H1 (cell line): Measurements from ENCODE around the gene NDUFS4. TPM values are rescaled to one million over a fixed set of nuclear protein-coding genes. Genes with fewer than 3 reads are reported as not detected.

Experiments used
- CTCF ChIA-PET: fragments of 300-600 bp; sonication (Branson Sonifier 250); formaldehyde crosslinking; loops from one replicate; lab custom pipeline; 2021; ENCODE audit not compliant: partially characterized antibody; lab: Charles Lee
- POLR2A ChIA-PET: fragments of 300-600 bp; sonication (Branson Sonifier 250); formaldehyde crosslinking; loops from one replicate; lab custom pipeline; 2021; ENCODE audit warnings: inconsistent platforms; ENCODE audit not compliant: partially characterized antibody; lab: Charles Lee
- DNase-seq, 2 experiments: peaks; one replicate each; pipeline versions ENCODE4 v3.0.0 to v3.0.0-alpha.2; 2010 to 2022; ENCODE audit warnings: low spot score in 2 of 2, low read depth in 1 of 2, mixed read lengths in 1 of 2
- FAIRE-seq: peaks from 2 replicates; lab custom pipeline; 2011; peaks lifted over from hg19 to GRCh38; lab: Jason Lieb, UNC
- H2AFZ ChIP-seq: 2 replicates; pipeline ENCODE4 v1.8.1; 2012; ENCODE audit warnings: low read length, inconsistent platforms
- H2AK5ac ChIP-seq: 2 replicates; pipeline ENCODE4 v1.6.1; 2013; ENCODE audit warnings: low read depth, low read length
- H2BK120ac ChIP-seq: replicated peaks from 2 replicates; pipeline ENCODE3; 2013; ENCODE audit warnings: low read depth, low read length, inconsistent platforms
- H2BK12ac ChIP-seq: 2 replicates; pipeline ENCODE4 v1.6.1; 2013; ENCODE audit warnings: low read depth, low read length
- H2BK15ac ChIP-seq: 2 replicates; pipeline ENCODE4 v1.6.1; 2013; ENCODE audit warnings: low read length
- H2BK20ac ChIP-seq: 2 replicates; pipeline ENCODE4 v1.6.1; 2013; ENCODE audit warnings: low read length
- H2BK5ac ChIP-seq: 2 replicates; pipeline ENCODE4 v1.6.1; 2013; ENCODE audit warnings: low read depth, low read length
- H3K14ac ChIP-seq: 2 replicates; pipeline ENCODE4 v1.6.1; 2013; ENCODE audit warnings: inconsistent platforms; ENCODE audit not compliant: insufficient read length
- H3K18ac ChIP-seq: 2 replicates; pipeline ENCODE4 v1.6.1; 2013; ENCODE audit warnings: low read length; ENCODE audit errors: extremely low read depth
- H3K23ac ChIP-seq: 2 replicates; pipeline ENCODE4 v1.6.1; 2013; ENCODE audit warnings: inconsistent platforms; ENCODE audit not compliant: insufficient read length
- H3K23me2 ChIP-seq: 2 replicates; pipeline ENCODE4 v1.6.1; 2013; ENCODE audit warnings: low read depth, low read length
- H3K27ac ChIP-seq: 2 replicates; pipeline ENCODE4 v1.6.1; 2011; ENCODE audit warnings: low read depth, low read length, inconsistent platforms
- H3K27me3 ChIP-seq, 4 experiments: replicated peaks in 1 of 4; 1 replicate in 1 of 4; 2 replicates in 3 of 4; pipeline versions ENCODE4 v1.6.1 to v1.8.1; 2011 to 2013; ENCODE audit warnings: low read length in 3 of 4, mild to moderate bottlenecking in 3 of 4, inconsistent platforms in 2 of 4, mixed read lengths in 2 of 4, moderate library complexity in 1 of 4; ENCODE audit not compliant: control insufficient read depth in 3 of 4, insufficient read depth in 3 of 4; ENCODE audit errors: extremely low read depth in 1 of 4
- H3K36me3 ChIP-seq, 4 experiments: 2 replicates each; pipeline versions ENCODE4 v1.6.1 to v1.8.1; 2011 to 2013; ENCODE audit warnings: mild to moderate bottlenecking in 4 of 4, low read length in 3 of 4, moderate library complexity in 2 of 4, control low read depth in 1 of 4, inconsistent platforms in 1 of 4; ENCODE audit not compliant: insufficient read depth in 4 of 4, control insufficient read depth in 2 of 4
- H3K4ac ChIP-seq: replicated peaks from 2 replicates; pipeline ENCODE3; 2013; ENCODE audit warnings: low read length, low read depth, mixed read lengths, inconsistent platforms; ENCODE audit not compliant: insufficient read length
- H3K4me1 ChIP-seq, 4 experiments: replicated peaks in 1 of 4; 1 replicate in 1 of 4; 2 replicates in 3 of 4; pipeline versions ENCODE4 v1.6.1 to v1.8.1; 2011 to 2013; ENCODE audit warnings: low read length in 3 of 4, inconsistent platforms in 2 of 4, mixed read lengths in 1 of 4; ENCODE audit not compliant: insufficient read depth in 4 of 4, control insufficient read depth in 3 of 4
- H3K4me2 ChIP-seq, 2 experiments: 2 replicates each; pipeline versions ENCODE4 v1.6.1 to v1.8.1; 2011 to 2013; ENCODE audit warnings: low read depth in 2 of 2, low read length in 2 of 2, control low read depth in 1 of 2, inconsistent platforms in 1 of 2, mild to moderate bottlenecking in 1 of 2; ENCODE audit not compliant: insufficient read depth in 1 of 2
- H3K4me3 ChIP-seq, 4 experiments: fragments of 200-600, 300-600 bp in 1 of 4; sonication (generic), shearing (Covaris generic), sonication (Bioruptor Twin) in 1 of 4; 2 replicates each; pipeline versions ENCODE4 v1.5.1 to v1.8.1; 2011 to 2016; ENCODE audit warnings: low read length in 4 of 4, low read depth in 3 of 4, control low read depth in 2 of 4, inconsistent platforms in 2 of 4, mild to moderate bottlenecking in 2 of 4, mixed read lengths in 1 of 4, moderate library complexity in 1 of 4; ENCODE audit not compliant: insufficient read depth in 2 of 4; ENCODE audit errors: extremely low read depth in 1 of 4
- H3K56ac ChIP-seq: replicated peaks from 2 replicates; pipeline ENCODE3; 2013; ENCODE audit warnings: low read depth, mild to moderate bottlenecking, mixed read lengths, low read length, inconsistent platforms; ENCODE audit not compliant: insufficient read length
- H3K79me1 ChIP-seq: 2 replicates; pipeline ENCODE4 v1.6.1; 2013; ENCODE audit warnings: low read depth, low read length, control low read depth
- H3K79me2 ChIP-seq, 2 experiments: 2 replicates each; pipeline versions ENCODE4 v1.6.1 to v1.8.1; 2012 to 2013; ENCODE audit warnings: low read length in 2 of 2, mild to moderate bottlenecking in 2 of 2, inconsistent platforms in 1 of 2; ENCODE audit not compliant: insufficient read depth in 2 of 2, control insufficient read depth in 1 of 2
- H3K9ac ChIP-seq, 4 experiments: replicated peaks in 1 of 4; 1 replicate in 1 of 4; 2 replicates in 3 of 4; pipeline versions ENCODE4 v1.6.1 to v1.8.1; 2011 to 2013; ENCODE audit warnings: low read depth in 3 of 4, low read length in 3 of 4, control low read depth in 2 of 4, mild to moderate bottlenecking in 2 of 4, moderate library complexity in 2 of 4, inconsistent platforms in 1 of 4; ENCODE audit errors: extremely low read depth in 1 of 4
- H3K9me3 ChIP-seq, 2 experiments: 2 replicates each; pipeline versions ENCODE4 v1.6.1 to v1.8.1; 2012 to 2013; ENCODE audit warnings: mild to moderate bottlenecking in 2 of 2, moderate library complexity in 2 of 2, control low read depth in 1 of 2, inconsistent platforms in 1 of 2, low read depth in 1 of 2, low read length in 1 of 2, mixed read lengths in 1 of 2; ENCODE audit not compliant: insufficient read depth in 2 of 2
- H4K20me1 ChIP-seq, 2 experiments: replicated peaks in 1 of 2; 2 replicates each; pipeline versions ENCODE3 to v1.8.1; 2011 to 2013; ENCODE audit warnings: inconsistent platforms in 2 of 2, low read length in 2 of 2, mild to moderate bottlenecking in 1 of 2; ENCODE audit not compliant: insufficient read depth in 2 of 2, control insufficient read depth in 1 of 2
- H4K5ac ChIP-seq: 2 replicates; pipeline ENCODE4 v1.6.1; 2013; ENCODE audit warnings: low read length, low read depth, mixed read lengths, inconsistent platforms; ENCODE audit not compliant: insufficient read length
- H4K8ac ChIP-seq: 2 replicates; pipeline ENCODE4 v1.8.0; 2013; ENCODE audit warnings: mild to moderate bottlenecking, moderate library complexity, low read length, inconsistent platforms; ENCODE audit not compliant: insufficient read depth; ENCODE audit errors: extremely low read depth
- H4K91ac ChIP-seq: replicated peaks from 2 replicates; pipeline ENCODE3; 2013; ENCODE audit warnings: low read length, mixed read lengths, inconsistent platforms; ENCODE audit not compliant: insufficient read length
- CBX5 ChIP-seq: fragments of 300-800, 300-1000 bp; sonication (generic); IDR thresholded peaks from 2 replicates; pipeline ENCODE4 v1.7.1; 2016; ENCODE audit warnings: antibody characterized with exemption, low read length, low read depth
- GTF2F1 ChIP-seq: IDR thresholded peaks from 2 replicates; pipeline ENCODE4 v1.6.1; 2012; ENCODE audit warnings: low read depth, low read length, improper control_type of control experiment, borderline replicate concordance
- KDM1A ChIP-seq: fragments of 200-600, 300-600 bp; sonication (generic); IDR thresholded peaks from 2 replicates; pipeline ENCODE4 v1.7.1; 2016; ENCODE audit warnings: mild to moderate bottlenecking, low read length, borderline replicate concordance
- NANOG ChIP-seq: IDR thresholded peaks from 2 replicates; pipeline ENCODE4 v1.6.1; 2011; ENCODE audit warnings: low read length, low read depth, mild to moderate bottlenecking, inconsistent platforms; ENCODE audit not compliant: insufficient read depth, poor library complexity, severe bottlenecking
- SRF ChIP-seq: IDR thresholded peaks from 2 replicates; pipeline ENCODE4 v1.6.1; 2011; ENCODE audit warnings: mild to moderate bottlenecking, low read depth, low read length, moderate library complexity
- polyA plus RNA-seq, 7 experiments: library from polyadenylated mRNA; depleted of rRNA in 3 of 7; stranded (reverse) in 5 of 7; unstranded in 2 of 7; fragments of >200 nt in 5 of 7; fragments of 200-250 nt in 2 of 7; gene quantifications; 1 replicate in 5 of 7; 2 replicates in 1 of 7; 4 replicates in 1 of 7; pipeline versions ENCODE4 v1.2.1 to v1.2.3, GENCODE V29; 2011 to 2013; ENCODE audit warnings: missing spikeins in 2 of 7, mixed read lengths in 2 of 7
- total RNA-seq: library from RNA; stranded (reverse); fragmentation: NEBNext Ultra II Directional; extraction: Animal tissue kit (Norgen Biotek cat#: 25700); gene quantifications from 2 replicates; pipeline ENCODE4 v1.2.1, GENCODE V29; 2021

The NDUFS4 gene
- total and polyA plus RNA-seq, 2 of the 8 experiments (the other 6 are each of a cell fraction or from before 2014, with no cell fraction given) = 74.6 to 75.9 TPM

DNA sequence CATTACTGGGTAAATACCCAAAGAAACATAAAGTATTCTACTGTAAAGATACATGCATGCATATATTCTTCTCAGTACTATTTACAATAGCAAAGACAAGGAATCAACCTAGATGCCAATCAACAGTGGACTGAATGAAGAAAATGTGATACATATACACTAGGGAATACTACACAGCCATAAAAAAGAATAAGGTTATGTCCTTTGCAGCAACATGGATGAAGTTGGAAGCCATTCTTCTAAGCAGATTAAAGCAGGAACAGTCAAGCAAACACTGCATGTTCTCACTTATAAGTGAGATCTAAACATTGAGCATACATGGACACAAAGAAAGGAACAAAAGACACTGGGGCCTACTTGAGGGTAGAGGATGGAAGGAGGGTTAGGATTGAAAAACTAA is 39.6 kb upstream of the NDUFS4 start:
- no peak overlapping the region for H2BK20ac ChIP-seq
- FAIRE-seq (no peak), DNase-seq (no peak)
- H3K9ac ChIP-seq = no peak overlapping the region
- no peaks in the 10 kb centered on the region for H3K27me3 ChIP-seq
- no peak overlapping the region for H4K8ac ChIP-seq
- no peak overlapping the region for H3K4ac ChIP-seq
- H2AK5ac ChIP-seq = no peak overlapping the region
- H2BK15ac ChIP-seq = no peak overlapping the region
- no peak overlapping the region for H3K4me3 ChIP-seq
- no peak overlapping the region for H3K14ac ChIP-seq
- H2AFZ ChIP-seq = no peak overlapping the region
- ChIA-PET POLR2A (no interaction called here), CTCF (no interaction called here)
- no peak overlapping the region for H3K56ac ChIP-seq
- no peak overlapping the region for H2BK120ac ChIP-seq
- no peak overlapping the region for H3K27ac ChIP-seq
- H4K91ac ChIP-seq = no peak overlapping the region
- no peaks in the 10 kb centered on the region for H3K79me2 ChIP-seq
- no peak overlapping the region for H3K4me2 ChIP-seq
- H3K36me3 ChIP-seq = no peaks in the 10 kb centered on the region
- no peaks in the 10 kb centered on the region for H3K23me2 ChIP-seq
- no peaks in the 10 kb centered on the region for H4K20me1 ChIP-seq
- no peaks in the 10 kb centered on the region for H3K79me1 ChIP-seq
- no peaks in the 10 kb centered on the region for H3K9me3 ChIP-seq
- H3K18ac ChIP-seq = no peak overlapping the region
- H4K5ac ChIP-seq = no peak overlapping the region
- no peak overlapping the region for H2BK12ac ChIP-seq
- no peak for TF ChIP-seq CBX5
- TF ChIP-seq SRF = no peak
- no peak for TF ChIP-seq KDM1A
- TF ChIP-seq NANOG = no peak
- TF ChIP-seq GTF2F1 = no peak
- no peak overlapping the region for H2BK5ac ChIP-seq
- no peak overlapping the region for H3K23ac ChIP-seq
- no peaks in the 10 kb centered on the region for H3K4me1 ChIP-seq
